Adrenal gland (tissue), 5 donors: ENCODE data around the gene COL5A1.

ENCODE experiments used
- CTCF ChIP-seq, 6 experiments: fragments of 450-650 bp in 4 of 6; fragments of 200-600 bp in 2 of 6; sonication (generic) in 1 of 6; IDR thresholded peaks; 1 replicate in 5 of 6; 2 replicates in 1 of 6; pipeline versions ENCODE4 v1.5.1 to v1.8.0; 2016 to 2021; ENCODE audit warnings: antibody characterized with exemption in 6 of 6, mild to moderate bottlenecking in 2 of 6, moderate library complexity in 1 of 6
- POLR2A ChIP-seq, 2 donors: fragments of 450-650 bp; IDR thresholded peaks; one replicate each; pipeline ENCODE4 v1.6.1; 2017; ENCODE audit warnings: antibody characterized with exemption in 2 of 2, mild to moderate bottlenecking in 2 of 2, moderate library complexity in 1 of 2
- donor health status: DM: no; HTN: no; CAD: no.

- TF ChIP-seq CTCF (IDR thresholded peaks at IDR 0.05): no peak
- no peak for TF ChIP-seq POLR2A (IDR thresholded peaks at IDR 0.05)
Observed at GRCh38 chr9:134687556-134687955, 46.0 kb downstream of the COL5A1 start.
